Epithelial cell of esophagus (primary cell): ENCODE measurements around the gene ALX4.
A peak's percentile ranks its signal among the peaks of the same experiment; 100 is the strongest.

Experiments
- DNase-seq: peaks from one replicate; pipeline ENCODE4 v3.0.0; 2010; ENCODE audit warnings: low read depth
- H3K4me3 ChIP-seq: 2 replicates; pipeline ENCODE4 v1.5.1; 2011; ENCODE audit warnings: mild to moderate bottlenecking, low read length, control low read depth
- CTCF ChIP-seq: IDR thresholded peaks from 2 replicates; pipeline ENCODE4 v1.5.1; 2011; ENCODE audit warnings: low read depth, mild to moderate bottlenecking, low read length, control low read depth, inconsistent platforms; ENCODE audit not compliant: insufficient read depth; ENCODE audit errors: missing control alignments

Gene ALX4

GRCh38 chr11:44246726-44247125, 63.2 kb downstream of the ALX4 start:
- no peak overlapping the region for H3K4me3 ChIP-seq
- peak; percentile 11 for DNase-seq
- no peak for TF ChIP-seq CTCF

- DNase-seq = no peak
- no peak overlapping the region for H3K4me3 ChIP-seq
- no peak for TF ChIP-seq CTCF
Measured at GRCh38 chr11:44244639-44245310, 65.2 kb downstream of the ALX4 start.

GRCh38 chr11:44243595-44244343, 66.2 kb downstream of the ALX4 start:
- no peak for TF ChIP-seq CTCF
- no peak overlapping the region for H3K4me3 ChIP-seq
- DNase-seq = no peak

- H3K4me3 ChIP-seq = no peak overlapping the region
- TF ChIP-seq CTCF = no peak
- DNase-seq = no peak
Measured at GRCh38 chr11:44243086-44243485, 66.9 kb downstream of the ALX4 start.

- TF ChIP-seq CTCF = no peak
- DNase-seq = no peak
Measured at GRCh38 chr11:44241851-44242250, 68.1 kb downstream of the ALX4 start.

GRCh38 chr11:44237156-44237555, 72.8 kb downstream of the ALX4 start:
- DNase-seq = no peak
- no peak overlapping the region for H3K4me3 ChIP-seq
- TF ChIP-seq CTCF = no peak

More at GRCh38 chr11:44241851-44242250, 68.1 kb downstream of the ALX4 start:
- no peak overlapping the region for H3K4me3 ChIP-seq
